HG02642 (cell line): ENCODE data around the gene UNC5C.

Source experiments
- ATAC-seq: cut with Tn5 transposase; IDR thresholded peaks from one replicate; pipeline ENCODE4 v1.9.1; 2021; ENCODE audit warnings: mild to moderate bottlenecking; ENCODE audit not compliant: unreplicated experiment, poor library complexity

UNC5C gene

DNA sequence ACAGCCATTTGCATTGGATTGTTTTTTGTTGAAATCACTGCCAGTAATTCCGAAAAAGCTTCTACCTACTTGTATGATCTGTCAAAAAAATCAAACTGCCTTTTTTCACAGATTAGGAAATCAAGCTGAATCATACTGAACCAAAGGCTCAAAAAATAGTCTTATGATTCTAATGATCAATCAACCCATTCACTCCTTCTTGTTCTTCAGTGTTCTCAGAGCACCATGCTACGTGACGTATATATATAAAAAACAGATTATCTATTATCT is 187.1 kb downstream of the UNC5C start:
- no peak for ATAC-seq

DNA sequence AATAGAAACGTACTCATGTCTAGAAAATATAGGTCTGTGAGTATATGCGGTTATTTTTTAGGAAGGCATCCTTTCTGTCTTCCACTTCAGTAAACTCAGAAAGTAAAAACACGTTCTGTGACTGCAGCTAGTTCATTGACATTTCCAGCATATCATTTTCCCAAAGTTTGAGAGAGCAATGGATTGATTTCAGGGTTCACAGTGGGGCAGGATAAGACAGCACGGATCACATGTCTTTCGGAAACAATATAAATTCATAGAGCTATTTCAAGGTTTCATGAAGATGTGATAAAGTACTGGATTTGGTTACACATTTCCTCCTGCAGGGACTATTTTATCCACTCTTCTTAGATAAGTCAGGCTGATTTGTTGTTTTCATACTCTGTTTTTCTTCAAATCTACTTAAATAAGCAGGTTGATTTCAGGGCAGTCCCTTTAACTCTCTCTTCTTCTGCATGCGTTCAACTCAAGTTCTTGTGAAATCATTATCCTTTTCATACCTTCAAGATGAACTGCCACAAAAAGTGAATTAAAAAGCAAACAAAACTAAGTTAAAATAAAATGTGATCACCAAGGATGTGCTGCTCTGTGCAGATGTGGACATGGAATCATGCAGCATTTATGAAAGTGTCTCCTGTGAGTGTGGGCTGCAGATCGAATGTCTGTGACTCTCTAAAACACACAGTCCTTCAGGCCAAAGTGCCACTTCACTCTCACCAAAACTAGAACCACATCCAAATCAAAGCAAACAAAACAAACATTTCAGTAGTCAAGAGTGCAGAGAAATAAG is 187.7 kb downstream of the UNC5C start:
- no peak for ATAC-seq

DNA sequence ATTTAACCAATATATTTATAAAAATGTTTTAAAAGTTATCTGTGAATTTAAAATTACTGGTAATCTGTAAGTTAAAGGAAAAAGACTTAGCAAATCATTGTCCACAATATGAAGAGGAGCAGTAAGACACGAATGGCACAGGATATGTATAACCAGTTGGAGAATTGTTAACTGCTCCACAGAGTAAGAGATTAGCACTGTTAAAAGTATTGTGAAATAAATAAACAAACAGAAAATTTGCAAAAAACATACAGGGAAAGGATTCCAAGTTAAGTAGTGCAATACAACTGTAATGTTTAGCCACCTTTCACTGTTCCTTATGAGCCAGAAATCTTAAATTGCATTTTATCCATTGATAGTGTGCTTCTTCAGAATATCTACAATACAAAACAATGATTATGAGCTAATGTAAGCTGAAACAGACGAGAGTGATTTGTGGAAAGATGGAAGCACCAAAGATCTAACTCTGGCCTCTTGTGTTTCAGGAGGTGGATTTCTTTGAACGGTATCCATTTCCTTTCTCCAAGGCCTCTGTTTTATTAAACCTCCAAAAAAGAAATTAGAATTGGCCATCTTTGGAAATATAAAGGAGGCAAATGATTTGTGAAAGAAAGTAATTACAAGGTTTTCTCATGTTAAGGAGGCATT is 188.4 kb downstream of the UNC5C start:
- no peak for ATAC-seq

DNA sequence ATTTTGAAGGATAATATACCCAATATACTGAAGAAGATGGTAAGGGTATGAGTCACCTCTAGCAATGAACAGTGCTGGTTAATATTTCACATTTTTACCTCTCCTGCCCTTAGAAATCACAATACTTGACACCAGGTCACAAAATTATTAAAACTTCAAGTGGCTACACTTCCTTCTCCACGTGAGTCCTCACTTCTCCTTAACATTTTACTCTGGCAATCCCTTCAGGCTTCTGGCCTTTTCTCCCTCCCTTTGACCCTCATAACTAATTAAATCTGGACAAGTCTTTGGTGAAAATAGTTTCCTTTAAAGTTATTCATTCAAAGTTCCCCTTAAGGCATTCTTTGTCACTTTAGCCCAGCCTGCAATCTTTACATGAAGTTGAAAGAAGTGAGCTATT is 190.4 kb downstream of the UNC5C start:
- ATAC-seq = no peak

DNA sequence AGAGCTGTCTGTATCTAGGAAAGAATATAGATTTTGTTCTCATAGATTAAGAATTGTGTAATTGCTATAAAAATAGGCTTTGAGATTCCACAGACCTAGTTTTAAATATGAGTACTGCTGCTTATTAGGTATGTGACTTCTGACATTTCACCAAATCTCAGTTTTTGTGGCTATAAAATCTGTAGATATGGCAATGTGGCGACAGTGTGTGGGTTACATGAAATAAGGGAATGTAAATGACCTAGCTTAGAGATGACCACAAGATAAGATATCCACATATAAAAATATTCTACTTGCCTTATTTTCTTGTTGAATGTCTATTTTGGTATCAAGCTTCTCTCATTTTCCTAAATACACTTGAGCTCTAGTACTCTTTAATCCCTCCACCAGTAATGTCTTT is 193.8 kb downstream of the UNC5C start:
- ATAC-seq = no peak

DNA sequence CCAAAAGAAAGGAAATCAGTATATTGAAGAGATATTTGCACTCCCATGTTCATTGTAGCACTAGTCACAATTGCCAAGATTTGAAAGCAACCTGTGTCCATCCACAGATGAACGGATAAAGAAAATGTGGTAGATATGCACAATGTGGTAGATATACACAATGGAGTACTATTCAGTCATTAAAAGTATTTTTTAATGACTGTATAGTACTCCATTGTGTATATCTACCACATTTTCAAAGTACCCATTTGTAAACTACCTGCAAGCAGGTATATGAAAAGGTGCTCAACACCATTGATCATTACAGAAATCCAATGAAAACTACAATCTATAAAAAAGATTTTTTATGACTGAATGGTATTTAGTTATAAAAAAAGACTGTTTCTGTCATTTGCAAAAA is 200.4 kb downstream of the UNC5C start:
- ATAC-seq = no peak

DNA sequence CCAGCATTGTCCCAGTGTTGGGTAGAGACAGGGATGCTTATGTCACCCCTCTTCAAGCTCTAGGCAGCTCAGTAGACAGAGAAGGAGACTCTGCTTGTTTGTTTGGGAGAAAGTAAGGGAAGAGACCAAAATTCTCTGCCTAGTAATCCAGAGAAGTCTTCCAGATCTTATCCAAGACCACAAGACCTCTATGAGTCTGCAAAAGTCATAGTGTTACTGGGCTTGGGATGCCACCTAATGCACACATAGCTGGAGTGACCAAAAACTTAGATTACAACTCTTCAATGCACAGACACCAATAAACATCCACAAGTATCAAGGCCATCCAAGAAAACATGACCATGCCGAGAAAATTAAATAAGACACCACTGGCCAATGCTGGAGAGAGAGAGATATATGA is 205.5 kb downstream of the UNC5C start:
- ATAC-seq = no peak

DNA sequence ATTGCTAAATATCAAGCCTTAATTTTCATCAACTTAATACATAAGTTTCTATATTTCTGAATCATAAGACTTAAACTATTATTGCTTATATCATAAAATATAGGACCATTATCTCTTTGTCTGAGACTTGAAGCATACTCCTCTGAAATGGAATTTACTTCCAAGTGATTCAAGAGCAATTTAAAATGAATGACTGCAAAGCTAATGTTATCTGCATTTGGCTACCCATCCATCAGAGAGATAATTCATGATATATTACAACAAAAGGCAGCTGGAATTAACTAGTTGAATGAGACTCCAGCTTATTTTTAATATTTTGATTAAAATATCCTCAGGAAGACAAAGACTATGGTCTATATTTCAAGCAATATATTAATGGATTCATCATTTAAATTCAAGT is 208.6 kb downstream of the UNC5C start:
- ATAC-seq = no peak

DNA sequence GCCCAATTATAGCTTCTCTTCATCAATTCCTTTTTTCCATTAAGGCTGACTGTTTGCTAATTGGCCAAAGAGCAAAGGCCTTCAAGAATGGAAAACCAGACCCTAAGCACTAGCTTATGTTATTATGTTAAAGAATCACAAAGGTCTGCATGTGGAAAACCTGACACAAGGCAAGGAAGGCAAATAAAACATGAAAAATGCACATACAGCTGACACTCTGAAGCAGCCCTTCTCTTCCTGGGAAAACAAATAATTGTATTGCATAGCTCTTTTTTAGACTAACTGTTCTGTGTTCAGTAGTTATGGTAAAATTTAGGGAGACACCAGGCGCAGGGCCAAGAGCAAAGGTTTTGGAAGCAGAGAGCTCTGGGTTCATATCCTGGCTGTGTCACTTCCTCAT is 223.1 kb downstream of the UNC5C start:
- no peak for ATAC-seq

DNA sequence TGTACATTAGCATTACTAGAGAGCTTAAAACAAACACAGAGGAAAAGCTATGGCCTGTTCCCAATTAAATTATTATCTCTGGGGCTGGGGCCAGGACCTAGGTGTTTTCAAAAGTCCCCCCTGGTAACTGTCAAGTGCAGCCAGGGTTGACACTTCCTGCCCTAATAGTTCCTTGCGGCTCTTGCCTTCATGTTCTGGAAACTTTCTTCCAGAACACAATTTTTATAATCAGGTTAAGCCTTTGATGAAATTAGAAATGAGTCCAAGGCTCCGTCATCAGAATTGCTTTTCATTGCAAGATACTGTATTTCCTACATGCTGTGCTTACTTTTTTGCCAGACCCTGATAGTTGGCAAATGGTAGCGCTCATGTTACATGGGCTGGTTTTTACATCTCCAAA is 229.6 kb downstream of the UNC5C start:
- ATAC-seq = no peak

DNA sequence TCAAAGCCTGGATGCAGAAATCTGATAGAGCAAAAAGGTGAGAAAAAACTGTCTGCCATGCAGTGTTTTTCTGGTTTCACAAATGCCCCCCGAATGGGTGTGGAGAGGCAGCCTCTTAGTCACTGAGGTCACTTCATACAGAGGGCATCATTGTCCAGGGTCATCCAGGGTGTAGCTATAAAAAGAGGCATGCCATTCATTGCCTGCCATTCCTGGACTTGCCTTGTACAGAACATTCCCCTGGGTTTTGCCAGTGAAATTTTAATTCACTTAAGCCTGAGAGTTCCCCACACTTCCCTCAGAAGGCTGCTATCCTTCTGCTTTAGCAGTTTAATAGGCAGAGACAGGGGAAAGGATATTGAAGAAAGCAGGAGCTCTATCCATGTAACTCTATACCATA is 230.3 kb downstream of the UNC5C start:
- no peak for ATAC-seq

DNA sequence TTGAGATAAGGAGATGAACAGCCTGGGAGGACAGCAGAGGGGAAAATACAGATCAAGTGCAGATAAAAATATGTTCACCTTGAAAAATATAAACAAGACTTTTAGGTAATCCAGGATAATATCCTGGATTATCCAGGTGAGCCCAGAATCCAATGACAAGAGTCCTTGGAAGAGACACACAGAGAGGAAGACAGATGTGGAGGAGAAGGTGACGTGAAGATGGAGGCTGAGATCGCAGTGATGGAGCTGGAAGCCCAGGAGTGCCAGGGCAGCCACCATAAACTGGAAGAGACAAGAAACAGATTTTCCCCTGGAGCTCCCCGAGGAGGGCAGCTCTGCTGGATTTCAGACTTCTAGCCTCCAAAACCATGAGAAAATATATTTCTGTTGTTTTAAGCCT is 230.7 kb downstream of the UNC5C start:
- no peak for ATAC-seq

DNA sequence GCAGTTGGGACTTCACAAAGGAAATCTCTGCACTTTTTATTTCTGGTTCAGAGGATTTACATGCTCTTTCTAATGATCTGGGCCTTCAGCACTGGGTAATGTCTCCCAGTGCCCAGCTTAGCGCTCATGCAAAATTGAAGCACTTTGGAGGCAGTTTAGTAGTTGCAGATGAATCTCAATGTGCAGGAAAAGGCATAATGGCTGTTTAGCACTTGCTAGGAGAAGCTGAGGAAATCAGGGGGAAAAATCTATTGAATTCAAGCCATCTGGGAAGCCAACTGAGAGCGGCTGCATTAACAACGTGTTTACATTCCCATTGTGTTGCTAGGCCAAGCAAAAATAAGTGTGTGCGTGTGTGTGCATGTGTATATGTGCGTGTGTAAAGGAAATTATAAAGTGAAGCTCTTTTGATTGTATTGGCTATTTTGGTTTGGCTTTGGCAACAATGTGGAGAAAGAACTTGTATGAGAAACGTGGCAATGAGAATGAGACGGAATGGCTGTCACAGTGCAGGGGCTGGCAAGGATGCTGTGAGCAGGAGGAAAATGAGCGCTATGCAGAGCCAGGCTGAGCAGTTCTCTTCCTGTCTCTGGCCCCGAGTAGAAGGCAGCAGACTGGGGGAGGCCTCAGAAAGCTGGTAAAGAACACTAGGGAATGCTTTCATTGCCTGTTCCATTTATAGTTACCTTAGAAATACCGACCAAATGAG is 231.5 kb downstream of the UNC5C start:
- ATAC-seq = no peak

DNA sequence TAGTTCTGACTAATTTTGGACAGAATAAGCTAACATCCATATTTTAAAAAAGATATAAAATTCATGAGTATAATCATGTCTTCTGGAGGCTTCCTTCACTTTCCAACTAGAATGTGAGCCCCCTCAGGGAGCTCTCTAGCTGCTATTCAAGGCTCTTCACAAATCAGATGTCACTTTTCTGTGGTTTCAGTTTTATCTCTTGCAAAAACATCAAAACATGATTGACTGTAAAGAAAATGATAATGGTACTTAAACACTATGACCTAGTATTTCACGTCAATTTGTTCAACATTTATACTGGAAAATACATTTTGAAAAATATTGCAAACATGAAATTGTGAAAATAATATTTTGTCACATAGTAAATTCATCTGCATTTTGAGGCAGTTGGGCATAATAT is 234.2 kb downstream of the UNC5C start:
- no peak for ATAC-seq

DNA sequence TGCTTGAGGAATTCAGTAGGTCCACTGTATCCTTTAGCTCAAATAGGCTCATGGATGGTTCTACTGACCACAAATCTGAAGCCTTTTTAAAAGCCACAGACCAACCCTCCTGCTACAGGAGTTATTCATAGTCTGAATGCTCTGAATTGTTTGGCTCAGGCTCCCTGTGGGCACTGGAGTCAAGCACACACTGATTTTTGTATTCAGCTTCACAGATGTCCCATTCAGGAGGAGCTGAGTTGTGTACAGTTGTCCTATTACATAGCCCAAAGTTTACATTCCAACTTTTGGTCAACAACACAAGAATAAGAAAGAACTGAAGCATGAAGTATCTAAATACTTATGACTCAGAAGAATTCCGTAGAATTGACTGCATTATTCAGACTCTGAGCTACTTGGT is 243.9 kb downstream of the UNC5C start:
- ATAC-seq = no peak

DNA sequence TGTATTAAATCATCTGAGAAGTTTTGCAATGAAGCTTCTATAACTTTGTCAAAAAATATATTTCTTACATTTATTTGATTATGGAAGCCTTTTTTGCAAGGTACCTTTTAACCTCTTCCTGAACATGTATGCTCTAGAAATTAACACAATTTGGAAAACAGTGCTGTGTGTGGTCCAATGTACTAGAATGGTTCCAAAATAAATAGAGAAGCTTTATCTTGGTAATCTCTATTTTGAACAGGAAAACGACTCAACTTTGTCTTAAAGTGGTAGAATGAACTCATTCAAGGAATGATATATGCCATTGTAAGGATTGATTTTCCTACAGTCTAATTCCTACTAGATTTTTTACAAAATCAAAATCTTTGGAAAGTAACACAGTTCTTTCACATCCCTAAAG is 248.5 kb downstream of the UNC5C start:
- ATAC-seq = no peak

DNA sequence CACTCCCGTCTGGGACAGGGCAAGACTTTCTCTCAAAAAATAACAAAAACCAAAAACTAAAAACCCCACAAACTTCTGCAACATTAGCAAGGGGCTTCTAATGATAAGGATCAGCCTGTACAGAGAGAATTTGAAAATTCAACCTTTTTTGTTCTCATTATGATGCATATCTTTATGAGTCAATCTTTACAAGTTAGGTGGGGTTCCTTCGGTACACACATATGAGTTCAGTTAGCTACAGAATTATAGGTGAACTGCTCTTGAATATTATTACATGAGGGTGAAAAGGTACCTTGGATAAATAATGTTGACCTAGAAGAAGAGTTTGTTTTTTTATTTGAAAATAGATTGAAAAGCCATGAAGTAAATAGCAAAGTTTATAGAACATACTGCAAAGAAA is 252.7 kb downstream of the UNC5C start:
- no peak for ATAC-seq

DNA sequence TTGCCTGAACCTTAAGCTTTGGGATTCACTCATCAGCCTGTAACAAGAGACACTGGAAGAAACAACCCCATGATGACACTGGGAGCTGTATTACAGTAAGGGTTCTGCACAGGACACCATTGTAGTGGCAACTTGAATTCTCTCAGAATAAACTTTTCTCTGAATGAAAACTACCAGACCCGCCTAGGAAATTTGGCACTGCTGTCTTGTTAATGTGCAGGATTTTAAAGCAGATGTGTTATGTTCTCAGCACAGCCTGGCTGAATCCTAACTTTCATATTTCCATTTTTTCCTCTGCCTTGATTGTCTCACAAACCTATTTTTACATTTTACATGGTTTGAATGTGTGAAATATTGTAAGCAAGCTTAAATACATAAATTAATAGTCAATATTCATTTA is 253.6 kb downstream of the UNC5C start:
- ATAC-seq = no peak

DNA sequence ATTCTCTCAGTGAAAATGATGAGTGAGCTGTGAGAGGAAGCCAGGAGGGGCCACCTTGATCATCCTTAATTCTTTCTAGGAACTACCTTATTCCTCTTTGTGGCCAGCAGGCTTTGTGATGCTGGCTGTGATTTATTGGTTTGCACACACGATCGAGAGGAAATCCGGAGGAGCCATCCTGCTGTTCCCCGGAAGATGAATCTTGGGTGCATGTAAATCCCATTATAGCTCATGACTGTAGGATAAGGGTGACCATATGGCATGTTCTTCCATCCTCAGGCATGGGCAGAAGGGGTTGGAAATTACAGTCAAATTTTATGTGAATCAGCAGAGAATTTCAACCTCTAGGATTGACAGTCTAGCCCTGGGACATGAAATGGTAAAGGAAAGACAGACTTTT is 254.5 kb downstream of the UNC5C start:
- ATAC-seq = no peak

DNA sequence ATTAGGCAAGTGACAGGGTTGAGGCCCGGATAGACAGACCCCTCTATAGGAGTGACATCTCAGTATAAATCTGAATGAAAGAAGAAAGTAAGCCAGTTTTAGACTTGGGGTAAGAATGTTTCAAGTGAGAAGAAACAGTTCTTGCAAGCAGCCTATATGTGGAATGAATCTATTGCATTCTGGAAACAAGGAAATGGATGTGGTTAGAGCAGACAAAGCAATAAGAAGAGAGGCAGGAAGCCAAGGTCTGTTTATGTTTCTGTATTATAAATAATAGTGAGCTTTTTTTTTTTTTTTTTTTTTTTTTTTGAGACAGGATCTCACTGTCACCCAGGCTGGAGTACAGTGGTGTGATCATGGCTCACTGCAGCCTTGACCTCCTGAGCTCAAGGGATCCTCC is 255.8 kb downstream of the UNC5C start:
- ATAC-seq = no peak

DNA sequence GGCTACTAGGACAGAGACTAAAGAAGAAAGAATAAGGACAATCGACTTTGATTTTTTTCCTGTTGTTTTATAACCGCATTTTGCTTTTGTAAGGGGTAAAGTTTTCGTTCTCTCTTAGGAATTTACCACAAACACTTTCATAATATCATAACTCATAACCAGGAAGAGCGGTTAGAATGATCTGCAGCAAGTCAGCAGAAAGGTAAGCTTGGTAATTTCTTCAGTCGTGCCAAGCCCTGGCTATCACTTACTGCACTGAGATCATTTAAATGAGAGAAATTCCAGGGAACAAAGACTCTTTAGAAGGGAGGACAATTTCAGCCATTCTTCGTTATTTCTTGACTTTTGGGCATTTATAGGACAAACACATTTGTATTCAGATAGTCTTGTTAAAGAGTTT is 258.1 kb downstream of the UNC5C start:
- ATAC-seq = no peak
